Measurements from ENCODE around the gene BCAN.

- TF ChIP-seq CTCF (IDR thresholded peaks at IDR 0.05) (no peak), POLR2AphosphoS5 (IDR thresholded peaks at IDR 0.05) (no peak), POLR2A (IDR thresholded peaks at IDR 0.05; ENCODE audit: low read depth) (no peak)
Measured at GRCh38 chr1:156598731-156599432, 43.0 kb upstream of the BCAN start.
